D721Med (cell line): ENCODE results near the gene TRHDE.

Experiments used
- DNase-seq: peaks from one replicate; pipeline ENCODE4 v3.0.0; 2011; ENCODE audit warnings: low spot score; ENCODE audit not compliant: insufficient read length
- FAIRE-seq: peaks from 2 replicates; lab custom pipeline; 2011; peaks lifted over from hg19 to GRCh38; lab: Jason Lieb, UNC
- CTCF ChIP-seq: IDR thresholded peaks from 2 replicates; pipeline ENCODE4 v1.5.1; 2012; ENCODE audit warnings: mild to moderate bottlenecking, control low read depth; ENCODE audit not compliant: insufficient read depth; ENCODE audit errors: missing control alignments

The TRHDE gene

GRCh38 chr12:72307229-72307628 is 35.1 kb downstream of the TRHDE start:
- FAIRE-seq (no peak), DNase-seq (no peak)
- TF ChIP-seq CTCF: no peak

GRCh38 chr12:72311946-72312345 is 39.8 kb downstream of the TRHDE start:
- DNase-seq (no peak), FAIRE-seq (no peak)
- no peak for TF ChIP-seq CTCF

- TF ChIP-seq CTCF: no peak
- DNase-seq: no peak
- FAIRE-seq: no peak
These were observed 41.6 kb downstream of the TRHDE start for GRCh38 chr12:72313806-72314205.

- DNase-seq (no peak), FAIRE-seq (no peak)
- no peak for TF ChIP-seq CTCF
These were observed 43.7 kb downstream of the TRHDE start for GRCh38 chr12:72315858-72316257.

- FAIRE-seq: no peak
These were observed 46.2 kb downstream of the TRHDE start for GRCh38 chr12:72318341-72318740.

GRCh38 chr12:72323881-72324280 is 51.7 kb downstream of the TRHDE start:
- TF ChIP-seq CTCF: no peak
- no peak for DNase-seq
- no peak for FAIRE-seq

More at GRCh38 chr12:72318341-72318740, 46.2 kb downstream of the TRHDE start:
- TF ChIP-seq CTCF: no peak
- DNase-seq: no peak

GRCh38 chr12:72330301-72330700 is 58.1 kb downstream of the TRHDE start:
- no peak for TF ChIP-seq CTCF
- no peak for DNase-seq

More at GRCh38 chr12:72330301-72330700, 58.1 kb downstream of the TRHDE start:
- FAIRE-seq: no peak
